HEK293 (cell line): ENCODE measurements around the gene RBMS1.
A peak's percentile ranks its signal among the peaks of the same experiment; 100 is the strongest.

Experiments
- AEBP2 ChIP-seq: fragments of 450-650 bp; formaldehyde crosslinking; IDR thresholded peaks from 2 replicates; pipeline ENCODE4 v1.5.1; 2016; ENCODE audit warnings: missing biosample characterization, missing genetic modification characterization, borderline replicate concordance
- BCL6B ChIP-seq: fragments of 450-650 bp; formaldehyde crosslinking; IDR thresholded peaks from 2 replicates; pipeline ENCODE4 v1.5.1; 2017; ENCODE audit warnings: missing biosample characterization, missing genetic modification characterization
- MZF1 ChIP-seq: fragments of 450-650 bp; formaldehyde crosslinking; IDR thresholded peaks from 2 replicates; pipeline ENCODE4 v1.5.1; 2017; ENCODE audit warnings: missing biosample characterization, missing genetic modification characterization, borderline replicate concordance
- TRIM28 ChIP-seq: IDR thresholded peaks from 2 replicates; pipeline ENCODE4 v1.6.1; 2011; ENCODE audit warnings: low read length, control low read depth, borderline replicate concordance
- ZBTB8A ChIP-seq: fragments of 450-650 bp; formaldehyde crosslinking; IDR thresholded peaks from 2 replicates; pipeline ENCODE4 v1.5.1; 2016; ENCODE audit warnings: missing biosample characterization, missing genetic modification characterization
- ZEB2 ChIP-seq: fragments of 450-650 bp; formaldehyde crosslinking; IDR thresholded peaks from 2 replicates; pipeline ENCODE4 v1.5.1; 2016; ENCODE audit warnings: missing biosample characterization, missing genetic modification characterization
- ZFP37 ChIP-seq: fragments of 450-650 bp; formaldehyde crosslinking; IDR thresholded peaks from 2 replicates; pipeline ENCODE4 v1.5.1; 2016; ENCODE audit warnings: missing biosample characterization, missing genetic modification characterization
- ZFP41 ChIP-seq: fragments of 450-650 bp; formaldehyde crosslinking; IDR thresholded peaks from 2 replicates; pipeline ENCODE4 v1.5.1; 2016; ENCODE audit warnings: missing biosample characterization, missing genetic modification characterization, borderline replicate concordance
- ZNF138 ChIP-seq: fragments of 450-650 bp; formaldehyde crosslinking; IDR thresholded peaks from 2 replicates; pipeline ENCODE4 v1.5.1; 2016; ENCODE audit warnings: missing biosample characterization, missing genetic modification characterization, borderline replicate concordance
- ZNF140 ChIP-seq: fragments of 450-650 bp; formaldehyde crosslinking; IDR thresholded peaks from 2 replicates; pipeline ENCODE4 v1.5.1; 2016; ENCODE audit warnings: missing biosample characterization, missing genetic modification characterization
- ZNF174 ChIP-seq: fragments of 450-650 bp; formaldehyde crosslinking; IDR thresholded peaks from 2 replicates; pipeline ENCODE4 v1.5.0; 2017; ENCODE audit warnings: missing biosample characterization, mild to moderate bottlenecking, missing genetic modification characterization
- ZNF18 ChIP-seq: fragments of 450-650 bp; formaldehyde crosslinking; IDR thresholded peaks from 2 replicates; pipeline ENCODE4 v1.5.1; 2016; ENCODE audit warnings: missing biosample characterization, missing genetic modification characterization
- ZNF214 ChIP-seq: fragments of 450-650 bp; formaldehyde crosslinking; IDR thresholded peaks from 2 replicates; pipeline ENCODE4 v1.5.1; 2017; ENCODE audit warnings: missing biosample characterization, mild to moderate bottlenecking, missing genetic modification characterization, borderline replicate concordance
- ZNF354C ChIP-seq: fragments of 450-650 bp; formaldehyde crosslinking; IDR thresholded peaks from 2 replicates; pipeline ENCODE4 v1.5.1; 2016; ENCODE audit warnings: missing biosample characterization, missing genetic modification characterization, low read depth, borderline replicate concordance
- ZNF473 ChIP-seq: fragments of 450-650 bp; formaldehyde crosslinking; IDR thresholded peaks from 2 replicates; pipeline ENCODE4 v1.5.1; 2017; ENCODE audit warnings: missing biosample characterization, missing genetic modification characterization
- ZNF488 ChIP-seq: fragments of 450-650 bp; formaldehyde crosslinking; IDR thresholded peaks from 2 replicates; pipeline ENCODE4 v1.5.1; 2016; ENCODE audit warnings: missing biosample characterization, missing genetic modification characterization
- ZNF561 ChIP-seq: fragments of 450-650 bp; IDR thresholded peaks from 2 replicates; pipeline ENCODE4 v1.5.1; 2018; ENCODE audit warnings: missing biosample characterization, missing genetic modification characterization, borderline replicate concordance
- ZNF585B ChIP-seq: fragments of 450-650 bp; formaldehyde crosslinking; IDR thresholded peaks from 2 replicates; pipeline ENCODE4 v1.5.1; 2016; ENCODE audit warnings: missing biosample characterization, missing genetic modification characterization
- ZNF677 ChIP-seq: fragments of 450-650 bp; IDR thresholded peaks from 2 replicates; pipeline ENCODE4 v1.5.0; 2018; ENCODE audit warnings: missing biosample characterization, mild to moderate bottlenecking, missing genetic modification characterization, moderate library complexity
- ZNF768 ChIP-seq: fragments of 450-650 bp; formaldehyde crosslinking; IDR thresholded peaks from 2 replicates; pipeline ENCODE4 v1.5.1; 2018; ENCODE audit warnings: missing biosample characterization, mild to moderate bottlenecking, missing genetic modification characterization
- ZNF791 ChIP-seq: fragments of 450-650 bp; formaldehyde crosslinking; IDR thresholded peaks from 2 replicates; pipeline ENCODE4 v1.5.1; 2016; ENCODE audit warnings: missing biosample characterization, missing genetic modification characterization
- ZSCAN4 ChIP-seq: fragments of 450-650 bp; formaldehyde crosslinking; IDR thresholded peaks from 2 replicates; pipeline ENCODE4 v1.5.1; 2017; ENCODE audit warnings: missing biosample characterization, missing genetic modification characterization
- ZSCAN5A ChIP-seq: fragments of 450-650 bp; formaldehyde crosslinking; IDR thresholded peaks from 2 replicates; pipeline ENCODE4 v1.5.1; 2016; ENCODE audit warnings: missing biosample characterization, missing genetic modification characterization

Gene RBMS1

GRCh38 chr2:160491911-160492371 lies 1.7 kb downstream of the RBMS1 start (continued):
- TF ChIP-seq ZSCAN5A (no peak), MZF1 (tag by site-specific recombination) (no peak), ZNF677 (tag by site-specific recombination) (no peak), ZNF768 (tag by site-specific recombination) (no peak), ZNF473 (tag by site-specific recombination) (no peak), BCL6B (tag by site-specific recombination) (no peak), TRIM28 (0 out of 2 replicates have a peak, but pooled peaks have one; percentile 2), ZNF174 (tag by site-specific recombination) (no peak), ZEB2 (tag by site-specific recombination) (no peak), ZNF488 (no peak), ZNF791 (tag by site-specific recombination) (no peak), ZBTB8A (tag by site-specific recombination) (no peak), ZNF18 (no peak), ZFP41 (no peak), ZNF214 (no peak), ZNF585B (tag by site-specific recombination) (no peak), ZNF140 (tag by site-specific recombination) (no peak), ZNF138 (tag by site-specific recombination) (no peak), AEBP2 (tag by site-specific recombination) (no peak), ZFP37 (tag by site-specific recombination) (no peak), ZNF561 (tag by site-specific recombination) (no peak), ZSCAN4 (tag by site-specific recombination) (no peak), ZNF354C (no peak)
